ENCODE measurements around the gene FLVCR2.
A peak's percentile ranks its signal among the peaks of the same experiment; 100 is the strongest.

Gene FLVCR2

GRCh38 chr14:75648066-75648838 lies 69.8 kb downstream of the FLVCR2 start (continued):
- TF ChIP-seq, protein P1, sequence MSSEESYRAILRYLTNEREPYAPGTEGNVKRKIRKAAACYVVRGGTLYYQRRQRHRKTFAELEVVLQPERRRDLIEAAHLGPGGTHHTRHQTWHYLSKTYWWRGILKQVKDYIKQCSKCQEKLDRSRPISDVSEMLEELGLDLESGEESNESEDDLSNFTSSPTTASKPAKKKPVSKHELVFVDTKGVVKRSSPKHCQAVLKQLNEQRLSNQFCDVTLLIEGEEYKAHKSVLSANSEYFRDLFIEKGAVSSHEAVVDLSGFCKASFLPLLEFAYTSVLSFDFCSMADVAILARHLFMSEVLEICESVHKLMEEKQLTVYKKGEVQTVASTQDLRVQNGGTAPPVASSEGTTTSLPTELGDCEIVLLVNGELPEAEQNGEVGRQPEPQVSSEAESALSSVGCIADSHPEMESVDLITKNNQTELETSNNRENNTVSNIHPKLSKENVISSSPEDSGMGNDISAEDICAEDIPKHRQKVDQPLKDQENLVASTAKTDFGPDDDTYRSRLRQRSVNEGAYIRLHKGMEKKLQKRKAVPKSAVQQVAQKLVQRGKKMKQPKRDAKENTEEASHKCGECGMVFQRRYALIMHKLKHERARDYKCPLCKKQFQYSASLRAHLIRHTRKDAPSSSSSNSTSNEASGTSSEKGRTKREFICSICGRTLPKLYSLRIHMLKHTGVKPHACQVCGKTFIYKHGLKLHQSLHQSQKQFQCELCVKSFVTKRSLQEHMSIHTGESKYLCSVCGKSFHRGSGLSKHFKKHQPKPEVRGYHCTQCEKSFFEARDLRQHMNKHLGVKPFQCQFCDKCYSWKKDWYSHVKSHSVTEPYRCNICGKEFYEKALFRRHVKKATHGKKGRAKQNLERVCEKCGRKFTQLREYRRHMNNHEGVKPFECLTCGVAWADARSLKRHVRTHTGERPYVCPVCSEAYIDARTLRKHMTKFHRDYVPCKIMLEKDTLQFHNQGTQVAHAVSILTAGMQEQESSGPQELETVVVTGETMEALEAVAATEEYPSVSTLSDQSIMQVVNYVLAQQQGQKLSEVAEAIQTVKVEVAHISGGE (tag by site-specific recombination; conservative IDR thresholded peaks at IDR 0.05; ENCODE audit: low read depth), result no peak
- TF ChIP-seq ZNF639 (tag by site-specific recombination; IDR thresholded peaks at IDR 0.05) (no peak), KLF1 (tag by site-specific recombination; IDR thresholded peaks at IDR 0.05) (peak; percentile 76), ZNF837 (tag by site-specific recombination; IDR thresholded peaks at IDR 0.05) (no peak), GLI2 (tag by site-specific recombination; IDR thresholded peaks at IDR 0.05; ENCODE audit: borderline replicate concordance, low read depth) (no peak), TSHZ1 (tag by site-specific recombination; IDR thresholded peaks at IDR 0.05; ENCODE audit: borderline replicate concordance) (peak; percentile 42; the same call in 1 of the 2 replicates), ZSCAN30 (tag by site-specific recombination; IDR thresholded peaks at IDR 0.05) (no peak), ZNF692 (tag by site-specific recombination; IDR thresholded peaks at IDR 0.05) (peak; percentile 96), ZNF202 (tag by site-specific recombination; IDR thresholded peaks at IDR 0.05; ENCODE audit: borderline replicate concordance) (no peak), ZNF544 (tag by site-specific recombination; IDR thresholded peaks at IDR 0.05) (no peak), ZNF366 (tag by site-specific recombination; conservative IDR thresholded peaks at IDR 0.05) (peak; percentile 50; the same call in 1 of the 2 replicates), ZNF341 (tag by site-specific recombination; IDR thresholded peaks at IDR 0.05; ENCODE audit: low read depth) (no peak), ZNF629 (tag by site-specific recombination; IDR thresholded peaks at IDR 0.05) (peak; percentile 66), GLI4 (tag by site-specific recombination; IDR thresholded peaks at IDR 0.05) (no peak), ZNF138 (tag by site-specific recombination; IDR thresholded peaks at IDR 0.05; ENCODE audit: borderline replicate concordance) (no peak), HOXC10 (CRISPR knock-in tag; IDR thresholded peaks at IDR 0.05) (no peak), ZNF768 (tag by site-specific recombination; IDR thresholded peaks at IDR 0.05) (no peak), ZNF302 (tag by site-specific recombination; IDR thresholded peaks at IDR 0.05; ENCODE audit: low read depth) (no peak)
- TF ChIP-seq, protein P2, sequence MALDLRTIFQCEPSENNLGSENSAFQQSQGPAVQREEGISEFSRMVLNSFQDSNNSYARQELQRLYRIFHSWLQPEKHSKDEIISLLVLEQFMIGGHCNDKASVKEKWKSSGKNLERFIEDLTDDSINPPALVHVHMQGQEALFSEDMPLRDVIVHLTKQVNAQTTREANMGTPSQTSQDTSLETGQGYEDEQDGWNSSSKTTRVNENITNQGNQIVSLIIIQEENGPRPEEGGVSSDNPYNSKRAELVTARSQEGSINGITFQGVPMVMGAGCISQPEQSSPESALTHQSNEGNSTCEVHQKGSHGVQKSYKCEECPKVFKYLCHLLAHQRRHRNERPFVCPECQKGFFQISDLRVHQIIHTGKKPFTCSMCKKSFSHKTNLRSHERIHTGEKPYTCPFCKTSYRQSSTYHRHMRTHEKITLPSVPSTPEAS (tag by site-specific recombination; IDR thresholded peaks at IDR 0.05), result no peak
- TF ChIP-seq, protein P3, sequence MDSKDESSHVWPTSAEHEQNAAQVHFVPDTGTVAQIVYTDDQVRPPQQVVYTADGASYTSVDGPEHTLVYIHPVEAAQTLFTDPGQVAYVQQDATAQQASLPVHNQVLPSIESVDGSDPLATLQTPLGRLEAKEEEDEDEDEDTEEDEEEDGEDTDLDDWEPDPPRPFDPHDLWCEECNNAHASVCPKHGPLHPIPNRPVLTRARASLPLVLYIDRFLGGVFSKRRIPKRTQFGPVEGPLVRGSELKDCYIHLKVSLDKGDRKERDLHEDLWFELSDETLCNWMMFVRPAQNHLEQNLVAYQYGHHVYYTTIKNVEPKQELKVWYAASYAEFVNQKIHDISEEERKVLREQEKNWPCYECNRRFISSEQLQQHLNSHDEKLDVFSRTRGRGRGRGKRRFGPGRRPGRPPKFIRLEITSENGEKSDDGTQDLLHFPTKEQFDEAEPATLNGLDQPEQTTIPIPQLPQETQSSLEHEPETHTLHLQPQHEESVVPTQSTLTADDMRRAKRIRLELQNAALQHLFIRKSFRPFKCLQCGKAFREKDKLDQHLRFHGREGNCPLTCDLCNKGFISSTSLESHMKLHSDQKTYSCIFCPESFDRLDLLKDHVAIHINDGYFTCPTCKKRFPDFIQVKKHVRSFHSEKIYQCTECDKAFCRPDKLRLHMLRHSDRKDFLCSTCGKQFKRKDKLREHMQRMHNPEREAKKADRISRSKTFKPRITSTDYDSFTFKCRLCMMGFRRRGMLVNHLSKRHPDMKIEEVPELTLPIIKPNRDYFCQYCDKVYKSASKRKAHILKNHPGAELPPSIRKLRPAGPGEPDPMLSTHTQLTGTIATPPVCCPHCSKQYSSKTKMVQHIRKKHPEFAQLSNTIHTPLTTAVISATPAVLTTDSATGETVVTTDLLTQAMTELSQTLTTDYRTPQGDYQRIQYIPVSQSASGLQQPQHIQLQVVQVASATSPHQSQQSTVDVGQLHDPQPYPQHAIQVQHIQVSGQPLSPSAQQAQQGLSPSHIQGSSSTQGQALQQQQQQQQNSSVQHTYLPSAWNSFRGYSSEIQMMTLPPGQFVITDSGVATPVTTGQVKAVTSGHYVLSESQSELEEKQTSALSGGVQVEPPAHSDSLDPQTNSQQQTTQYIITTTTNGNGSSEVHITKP (tag by site-specific recombination; IDR thresholded peaks at IDR 0.05), result peak; percentile 79
- TF ChIP-seq, protein P4, sequence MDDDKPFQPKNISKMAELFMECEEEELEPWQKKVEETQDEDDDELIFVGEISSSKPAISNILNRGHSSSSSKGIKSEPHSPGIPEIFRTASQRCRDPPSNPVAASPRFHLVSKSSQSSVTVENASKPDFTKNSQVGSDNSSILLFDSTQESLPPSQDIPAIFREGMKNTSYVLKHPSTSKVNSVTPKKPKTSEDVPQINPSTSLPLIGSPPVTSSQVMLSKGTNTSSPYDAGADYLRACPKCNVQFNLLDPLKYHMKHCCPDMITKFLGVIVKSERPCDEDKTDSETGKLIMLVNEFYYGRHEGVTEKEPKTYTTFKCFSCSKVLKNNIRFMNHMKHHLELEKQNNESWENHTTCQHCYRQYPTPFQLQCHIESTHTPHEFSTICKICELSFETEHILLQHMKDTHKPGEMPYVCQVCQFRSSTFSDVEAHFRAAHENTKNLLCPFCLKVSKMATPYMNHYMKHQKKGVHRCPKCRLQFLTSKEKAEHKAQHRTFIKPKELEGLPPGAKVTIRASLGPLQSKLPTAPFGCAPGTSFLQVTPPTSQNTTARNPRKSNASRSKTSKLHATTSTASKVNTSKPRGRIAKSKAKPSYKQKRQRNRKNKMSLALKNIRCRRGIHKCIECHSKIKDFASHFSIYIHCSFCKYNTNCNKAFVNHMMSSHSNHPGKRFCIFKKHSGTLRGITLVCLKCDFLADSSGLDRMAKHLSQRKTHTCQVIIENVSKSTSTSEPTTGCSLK (tag by site-specific recombination; IDR thresholded peaks at IDR 0.05), result no peak

Measured in HEK293 (cell line).